Neuronal stem cell (in vitro differentiated cells): ENCODE data around the gene SIAE.
"Not testable (repeated sequence)": the region's sequence is repeated elsewhere in the genome, so short reads cannot be mapped to it uniquely, and the experiment has no call there.

Source experiments
- DNase-seq: peaks from one replicate; pipeline ENCODE4 v3.0.0-alpha.2; 2013; ENCODE audit warnings: low spot score
- H2AFZ ChIP-seq: one replicate; pipeline ENCODE4 v1.6.1; 2013; ENCODE audit warnings: mild to moderate bottlenecking, low read length, inconsistent platforms
- H2AK5ac ChIP-seq: 2 replicates; pipeline ENCODE4 v1.6.1; 2013; ENCODE audit warnings: low read depth, mild to moderate bottlenecking, inconsistent platforms, low read length, moderate library complexity, mixed read lengths
- H2BK120ac ChIP-seq: 2 replicates; pipeline ENCODE4 v1.6.1; 2013; ENCODE audit warnings: low read depth, mild to moderate bottlenecking, inconsistent platforms, low read length, moderate library complexity, mixed read lengths
- H2BK12ac ChIP-seq: one replicate; pipeline ENCODE4 v1.6.1; 2013; ENCODE audit warnings: low read length, inconsistent platforms
- H2BK15ac ChIP-seq: 2 replicates; pipeline ENCODE4 v1.6.1; 2013; ENCODE audit warnings: mild to moderate bottlenecking, low read length, inconsistent platforms, mixed read lengths
- H2BK5ac ChIP-seq: one replicate; pipeline ENCODE4 v1.6.1; 2013; ENCODE audit warnings: inconsistent platforms, mild to moderate bottlenecking, low read length, moderate library complexity
- H3K14ac ChIP-seq: one replicate; pipeline ENCODE4 v1.6.1; 2013; ENCODE audit warnings: low read length, inconsistent platforms
- H3K18ac ChIP-seq: 2 replicates; pipeline ENCODE4 v1.6.1; 2013; ENCODE audit warnings: low read length, inconsistent platforms
- H3K23ac ChIP-seq: 2 replicates; pipeline ENCODE4 v1.6.1; 2013; ENCODE audit warnings: low read depth, mild to moderate bottlenecking, mixed read lengths, low read length, inconsistent platforms; ENCODE audit not compliant: poor library complexity
- H3K27ac ChIP-seq: replicated peaks from 3 replicates; pipeline ENCODE4 v1.5.1; 2013; ENCODE audit warnings: low read length, inconsistent platforms
- H3K27me3 ChIP-seq, 3 experiments: 2 replicates each; pipeline ENCODE4 v1.6.1; 2013; ENCODE audit warnings: low read length in 3 of 3, mild to moderate bottlenecking in 2 of 3, inconsistent platforms in 1 of 3, low read depth in 1 of 3, mixed read lengths in 1 of 3, moderate library complexity in 1 of 3; ENCODE audit not compliant: control insufficient read depth in 3 of 3, insufficient read depth in 3 of 3
- H3K36me3 ChIP-seq, 2 donors: replicated peaks in 1 of 2; 2 replicates each; pipeline ENCODE4 v1.6.1; 2013; ENCODE audit warnings: low read length in 2 of 2; ENCODE audit not compliant: control insufficient read depth in 2 of 2, insufficient read depth in 2 of 2
- H3K4ac ChIP-seq: 2 replicates; pipeline ENCODE4 v1.6.1; 2013; ENCODE audit warnings: inconsistent platforms, mild to moderate bottlenecking, low read length, moderate library complexity
- H3K4me1 ChIP-seq, 2 donors: 1 replicate in 1 of 2; 2 replicates in 1 of 2; pipeline ENCODE4 v1.6.1; 2013; ENCODE audit warnings: low read length in 2 of 2, low read depth in 1 of 2; ENCODE audit not compliant: control insufficient read depth in 2 of 2, insufficient read depth in 1 of 2
- H3K4me2 ChIP-seq: one replicate; pipeline ENCODE4 v1.6.1; 2013; ENCODE audit warnings: mild to moderate bottlenecking, low read length, inconsistent platforms; ENCODE audit not compliant: insufficient read depth, poor library complexity, severe bottlenecking
- H3K4me3 ChIP-seq, 2 donors: 2 replicates each; pipeline ENCODE4 v1.5.1; 2013; ENCODE audit warnings: low read length in 2 of 2, mild to moderate bottlenecking in 2 of 2, inconsistent platforms in 1 of 2, moderate library complexity in 1 of 2
- H3K79me1 ChIP-seq: one replicate; pipeline ENCODE4 v1.6.1; 2013; ENCODE audit warnings: low read depth, mild to moderate bottlenecking, inconsistent platforms, low read length, moderate library complexity
- H3K9ac ChIP-seq: one replicate; pipeline ENCODE4 v1.6.1; 2013; ENCODE audit warnings: mild to moderate bottlenecking, low read depth, low read length, inconsistent platforms; ENCODE audit not compliant: poor library complexity
- H3K9me3 ChIP-seq, 2 donors: replicated peaks in 1 of 2; 2 replicates each; pipeline versions ENCODE3 to v1.6.1; 2013; ENCODE audit warnings: low read length in 2 of 2, mild to moderate bottlenecking in 2 of 2, inconsistent platforms in 1 of 2, low read depth in 1 of 2, mixed read lengths in 1 of 2, moderate library complexity in 1 of 2; ENCODE audit not compliant: control insufficient read depth in 2 of 2, insufficient read depth in 1 of 2
- H4K8ac ChIP-seq: one replicate; pipeline ENCODE4 v1.6.1; 2013; ENCODE audit warnings: low read depth, mild to moderate bottlenecking, inconsistent platforms, low read length, moderate library complexity
- H4K91ac ChIP-seq: one replicate; pipeline ENCODE4 v1.6.1; 2013; ENCODE audit warnings: low read length, low read depth, mild to moderate bottlenecking, inconsistent platforms; ENCODE audit not compliant: poor library complexity
- WGBS, 2 donors: extraction: QIAGEN DNeasy Blood & Tissue Kit; methylation state at CpG; one replicate each; pipeline ENCODE4 v1.1.7; 2013; ENCODE audit warnings: missing lambda C conversion rate in 2 of 2, mixed read lengths in 1 of 2; ENCODE audit not compliant: insufficient read length in 2 of 2, insufficient replicate concordance in 1 of 2; ENCODE audit errors: extremely low coverage in 2 of 2; 5-methylcytosine and 5-hydroxymethylcytosine counted together

SIAE gene

DNA sequence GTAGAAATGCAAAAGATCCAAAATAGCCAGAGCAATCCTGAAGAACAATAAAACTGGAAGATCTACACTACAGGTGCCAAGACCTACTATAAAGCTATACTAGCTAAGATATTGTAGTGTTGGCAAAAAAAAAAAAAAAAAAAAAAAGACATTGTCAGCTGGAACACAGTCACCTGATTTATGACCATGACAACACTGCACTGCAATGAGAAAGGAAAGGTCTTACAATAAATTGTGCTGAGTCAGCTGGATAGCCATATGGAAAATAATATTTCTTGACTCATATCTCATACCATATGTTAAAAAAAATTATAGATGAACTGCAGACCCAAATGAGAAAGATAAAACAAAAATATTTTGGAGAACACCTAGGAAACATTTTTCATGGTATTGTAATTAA is 65.4 kb downstream of the SIAE start:
- no peaks in the 10 kb centered on the region for H3K36me3 ChIP-seq
- no peak overlapping the region for H4K91ac ChIP-seq
- no peak overlapping the region for H3K27ac ChIP-seq
- no peaks in the 10 kb centered on the region for H3K9me3 ChIP-seq
- no peak overlapping the region for H4K8ac ChIP-seq
- no peak overlapping the region for H3K4ac ChIP-seq
- no peak overlapping the region for H3K9ac ChIP-seq
- no peak overlapping the region for H3K23ac ChIP-seq
- no peak overlapping the region for H3K18ac ChIP-seq
- no peak overlapping the region for H3K4me3 ChIP-seq
- H2BK120ac ChIP-seq, result no peak overlapping the region
- no peak overlapping the region for H2BK15ac ChIP-seq
- no peak overlapping the region for H3K14ac ChIP-seq
- DNase-seq, result no peak
- no peaks in the 10 kb centered on the region for H3K4me1 ChIP-seq
- H2BK12ac ChIP-seq, result no peak overlapping the region
- H3K4me2 ChIP-seq, result no peak overlapping the region
- no peak overlapping the region for H2BK5ac ChIP-seq
- H3K79me1 ChIP-seq, result no peaks in the 10 kb centered on the region
- H2AFZ ChIP-seq, result no peak overlapping the region
- no peak overlapping the region for H2AK5ac ChIP-seq
- peaks cover 0 to 8% (median 0%) of the 10 kb centered on the region in 3 experiments for H3K27me3 ChIP-seq

DNA sequence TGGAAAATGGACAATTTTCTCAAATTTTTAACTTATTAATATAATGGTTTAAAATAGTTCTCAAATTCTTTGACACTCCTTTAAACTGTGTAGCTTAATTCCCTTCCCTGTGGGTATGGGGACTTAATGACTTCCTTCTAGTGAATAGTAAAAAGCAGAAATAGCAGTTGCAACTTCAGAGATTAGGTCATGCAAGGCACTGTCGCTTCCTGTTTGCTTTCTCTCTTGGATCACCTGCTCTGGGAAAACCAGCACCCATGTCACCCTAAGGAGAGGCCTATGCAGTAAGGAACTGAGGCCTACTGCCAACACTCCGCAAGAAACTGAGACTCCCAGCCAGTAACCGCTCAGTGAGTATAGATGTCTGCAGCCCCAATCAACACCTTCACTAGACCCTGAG is 67.8 kb downstream of the SIAE start:
- Histone ChIP-seq H3K18ac (no peak overlapping the region), H2BK12ac (no peak overlapping the region), H3K27me3 (peaks cover 0 to 2% (median 0%) of the 10 kb centered on the region in 3 experiments), H3K79me1 (no peaks in the 10 kb centered on the region), H3K23ac (no peak overlapping the region), H2BK5ac (no peak overlapping the region), H4K91ac (no peak overlapping the region), H3K4me1 (peaks cover 0 to 2% of the 10 kb centered on the region in 2 donors), H2AK5ac (no peak overlapping the region), H3K27ac (no peak overlapping the region), H3K36me3 (no peaks in the 10 kb centered on the region), H3K4me3 (no peak overlapping the region), H3K9me3 (no peaks in the 10 kb centered on the region), H3K4me2 (no peak overlapping the region), H3K9ac (no peak overlapping the region), H2AFZ (no peak overlapping the region), H3K4ac (no peak overlapping the region), H4K8ac (no peak overlapping the region), H2BK120ac (no peak overlapping the region), H3K14ac (no peak overlapping the region), H2BK15ac (no peak overlapping the region)
- no peak for DNase-seq
- WGBS, 2 donors, result no CpG with 5 or more reads among the region's 3 CpGs

GRCh38 chr11:124602723-124603122 is 70.8 kb downstream of the SIAE start:
- H3K14ac ChIP-seq, result not testable (repeated sequence)
- WGBS, 2 donors, result no CpG with 5 or more reads among the region's 3 CpGs

GRCh38 chr11:124602193-124602592 is 71.3 kb downstream of the SIAE start:
- Histone ChIP-seq H3K9ac (no peak overlapping the region), H3K79me1 (no peaks in the 10 kb centered on the region), H3K4me1 (peaks cover 0 to 4% of the 10 kb centered on the region in 2 donors), H2AFZ (no peak overlapping the region), H2BK5ac (no peak overlapping the region), H4K8ac (no peak overlapping the region), H3K27ac (no peak overlapping the region), H2BK12ac (no peak overlapping the region), H4K91ac (no peak overlapping the region), H3K14ac (no peak overlapping the region), H3K36me3 (no peaks in the 10 kb centered on the region), H3K23ac (no peak overlapping the region), H2BK120ac (no peak overlapping the region), H3K4me2 (no peak overlapping the region), H3K4me3 (no peak overlapping the region), H2AK5ac (no peak overlapping the region), H3K18ac (no peak overlapping the region), H3K27me3 (no peaks in the 10 kb centered on the region), H2BK15ac (no peak overlapping the region), H3K4ac (no peak overlapping the region), H3K9me3 (no peaks in the 10 kb centered on the region)
- DNase-seq, result no peak
- no CpG with 5 or more reads among the region's 3 CpGs for WGBS, 2 donors

More at GRCh38 chr11:124602723-124603122, 70.8 kb downstream of the SIAE start:
- not testable (repeated sequence) for H2AK5ac ChIP-seq, DNase-seq, H3K27ac ChIP-seq, H2BK15ac ChIP-seq, H2BK120ac ChIP-seq, H3K4me3 ChIP-seq, H3K4ac ChIP-seq, H3K27me3 ChIP-seq, H3K18ac ChIP-seq, H2BK12ac ChIP-seq, H3K36me3 ChIP-seq, H2BK5ac ChIP-seq, H4K8ac ChIP-seq, H4K91ac ChIP-seq, H3K4me2 ChIP-seq, H2AFZ ChIP-seq, H3K79me1 ChIP-seq, H3K9me3 ChIP-seq, H3K4me1 ChIP-seq, H3K23ac ChIP-seq, H3K9ac ChIP-seq
